Stimulated activated CD8-positive, alpha-beta memory T cell treated with anti-CD3 and anti-CD28 coated beads, Interleukin-4, amount 100 ng/mL, for 4 hours (primary cell): Measurements from ENCODE around the gene IGSF9B.
"Not testable (repeated sequence)": the region's sequence is repeated elsewhere in the genome, so short reads cannot be mapped to it uniquely, and the experiment has no call there.

Experiments
- DNase-seq, 2 donors: peaks; one replicate each; pipeline ENCODE4 v3.0.0-alpha.2; 2020; ENCODE audit warnings: low read depth in 2 of 2, low spot score in 1 of 2

IGSF9B gene, protein sequence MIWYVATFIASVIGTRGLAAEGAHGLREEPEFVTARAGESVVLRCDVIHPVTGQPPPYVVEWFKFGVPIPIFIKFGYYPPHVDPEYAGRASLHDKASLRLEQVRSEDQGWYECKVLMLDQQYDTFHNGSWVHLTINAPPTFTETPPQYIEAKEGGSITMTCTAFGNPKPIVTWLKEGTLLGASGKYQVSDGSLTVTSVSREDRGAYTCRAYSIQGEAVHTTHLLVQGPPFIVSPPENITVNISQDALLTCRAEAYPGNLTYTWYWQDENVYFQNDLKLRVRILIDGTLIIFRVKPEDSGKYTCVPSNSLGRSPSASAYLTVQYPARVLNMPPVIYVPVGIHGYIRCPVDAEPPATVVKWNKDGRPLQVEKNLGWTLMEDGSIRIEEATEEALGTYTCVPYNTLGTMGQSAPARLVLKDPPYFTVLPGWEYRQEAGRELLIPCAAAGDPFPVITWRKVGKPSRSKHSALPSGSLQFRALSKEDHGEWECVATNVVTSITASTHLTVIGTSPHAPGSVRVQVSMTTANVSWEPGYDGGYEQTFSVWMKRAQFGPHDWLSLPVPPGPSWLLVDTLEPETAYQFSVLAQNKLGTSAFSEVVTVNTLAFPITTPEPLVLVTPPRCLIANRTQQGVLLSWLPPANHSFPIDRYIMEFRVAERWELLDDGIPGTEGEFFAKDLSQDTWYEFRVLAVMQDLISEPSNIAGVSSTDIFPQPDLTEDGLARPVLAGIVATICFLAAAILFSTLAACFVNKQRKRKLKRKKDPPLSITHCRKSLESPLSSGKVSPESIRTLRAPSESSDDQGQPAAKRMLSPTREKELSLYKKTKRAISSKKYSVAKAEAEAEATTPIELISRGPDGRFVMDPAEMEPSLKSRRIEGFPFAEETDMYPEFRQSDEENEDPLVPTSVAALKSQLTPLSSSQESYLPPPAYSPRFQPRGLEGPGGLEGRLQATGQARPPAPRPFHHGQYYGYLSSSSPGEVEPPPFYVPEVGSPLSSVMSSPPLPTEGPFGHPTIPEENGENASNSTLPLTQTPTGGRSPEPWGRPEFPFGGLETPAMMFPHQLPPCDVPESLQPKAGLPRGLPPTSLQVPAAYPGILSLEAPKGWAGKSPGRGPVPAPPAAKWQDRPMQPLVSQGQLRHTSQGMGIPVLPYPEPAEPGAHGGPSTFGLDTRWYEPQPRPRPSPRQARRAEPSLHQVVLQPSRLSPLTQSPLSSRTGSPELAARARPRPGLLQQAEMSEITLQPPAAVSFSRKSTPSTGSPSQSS (N-terminal part only)

DNA sequence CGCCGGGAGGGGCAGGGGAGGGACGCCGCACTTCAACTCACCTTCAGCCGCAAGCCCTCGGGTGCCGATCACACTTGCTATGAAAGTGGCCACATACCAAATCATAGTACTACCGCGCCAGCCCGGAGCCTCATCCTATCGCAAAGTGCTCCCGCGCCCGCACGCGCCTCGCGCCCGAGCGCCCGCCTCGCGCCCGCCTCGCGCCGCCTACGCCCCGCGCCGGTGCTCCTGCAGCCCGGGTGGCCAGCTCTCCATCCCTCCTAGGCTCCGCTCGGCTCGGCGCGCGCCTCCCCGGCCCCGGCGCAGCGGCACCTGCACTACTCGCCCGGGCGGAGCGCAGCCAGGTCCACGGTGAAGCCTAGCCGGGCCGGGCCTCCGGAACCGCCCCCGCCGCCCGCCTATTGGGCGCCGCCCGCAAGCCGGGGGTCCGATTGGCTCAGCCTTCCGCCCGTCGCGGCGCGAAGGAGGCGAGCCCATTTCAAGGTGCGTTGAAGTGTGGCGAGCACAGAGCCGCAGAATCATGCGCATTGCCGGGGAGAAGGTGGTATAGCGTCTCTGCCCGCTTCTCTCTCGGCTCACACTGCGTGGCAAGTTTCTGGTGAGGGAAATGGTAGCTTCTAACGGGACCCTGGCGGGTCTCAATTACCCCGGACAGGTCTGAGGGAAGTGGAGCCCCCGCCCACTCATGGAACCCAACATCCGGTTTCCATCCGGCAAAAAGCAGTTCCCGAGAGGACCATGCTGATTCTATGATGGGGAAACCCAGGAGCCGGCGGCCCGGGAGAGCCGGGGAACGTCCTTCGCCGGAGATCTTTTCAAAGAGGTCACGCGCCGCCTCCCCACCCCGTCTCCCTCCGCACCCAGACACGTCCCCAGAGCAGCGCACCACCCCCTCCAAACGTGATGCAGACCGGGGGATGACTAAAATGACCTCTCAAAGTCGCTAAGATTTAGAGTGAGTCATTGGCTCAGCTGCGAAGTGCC lies at the start of gene IGSF9B:
TSS of gene IGSF9B (minus strand) at position 319 of the 984 bp plus-strand sequence. CDS start at position 105, 214 bp downstream.
- peak; percentile 72 to 81 for DNase-seq

- DNase-seq = no peak
Measured at GRCh38 chr11:134004496-134005172, 47.9 kb upstream of the IGSF9B start.

GRCh38 chr11:134003792-134004495 lies 47.2 kb upstream of the IGSF9B start:
- no peak for DNase-seq

- DNase-seq = not testable (repeated sequence)
Measured at GRCh38 chr11:134002819-134003218, 46.1 kb upstream of the IGSF9B start.

DNA sequence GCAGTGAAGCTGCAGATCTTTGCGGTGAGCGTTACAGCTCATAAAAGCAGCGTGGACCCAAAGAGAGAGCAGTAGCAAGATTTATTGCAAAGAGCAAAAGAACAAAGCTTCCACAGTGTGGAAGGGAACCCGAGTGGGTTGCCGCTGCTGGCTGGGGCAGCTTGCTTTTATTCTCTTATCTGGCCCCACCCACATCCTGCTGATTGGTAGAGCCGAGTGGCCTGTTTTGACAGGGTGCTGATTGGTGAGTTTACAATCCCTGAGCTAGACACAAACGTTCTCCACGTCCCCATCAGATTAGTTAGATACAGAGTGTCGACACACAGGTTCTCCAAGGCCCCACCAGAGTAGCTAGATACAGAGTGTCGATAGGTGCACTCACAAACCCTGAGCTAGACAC lies 45.6 kb upstream of the IGSF9B start:
- not testable (repeated sequence) for DNase-seq

DNA sequence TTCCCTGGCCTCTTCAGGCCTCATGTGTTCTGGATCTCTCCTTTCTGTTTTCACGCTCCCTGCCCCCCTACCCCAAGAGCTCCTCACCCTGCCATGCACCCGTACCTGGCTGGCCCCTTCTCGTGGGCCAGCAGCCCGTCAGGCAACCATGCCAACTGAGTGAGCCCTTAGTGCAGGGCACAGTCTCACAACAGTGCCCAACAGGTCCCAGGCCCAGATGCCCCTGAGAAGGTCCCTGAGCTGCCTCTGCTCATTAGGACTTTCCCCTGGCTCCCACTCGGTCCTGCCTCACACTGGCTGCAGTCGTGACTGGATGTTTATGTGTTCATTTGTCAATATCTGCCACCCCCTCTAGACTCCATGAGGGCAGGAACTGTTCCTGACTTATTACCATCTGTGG lies 44.8 kb upstream of the IGSF9B start:
- DNase-seq = no peak

- DNase-seq = no peak
Measured at GRCh38 chr11:134001088-134001487, 44.3 kb upstream of the IGSF9B start.

DNA sequence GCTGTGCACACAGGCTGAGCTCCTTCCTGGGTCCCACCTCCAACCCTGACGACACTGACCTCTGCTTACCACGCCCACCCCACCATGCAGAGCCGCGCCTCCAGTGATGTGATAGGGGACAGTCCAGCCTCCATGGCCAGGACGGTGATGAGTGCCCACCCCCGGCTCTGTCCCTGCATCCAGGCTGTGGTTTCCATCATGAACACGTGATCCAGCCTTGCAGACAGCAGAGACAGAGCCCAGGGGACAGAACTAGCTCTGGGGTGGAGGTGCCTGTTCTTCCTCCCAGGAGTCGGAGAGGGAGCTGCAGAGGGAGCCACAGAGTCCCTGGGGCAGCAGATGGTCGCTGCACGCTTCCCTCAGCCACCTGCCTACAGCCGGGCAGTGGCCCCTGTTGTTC lies 42.6 kb upstream of the IGSF9B start:
- DNase-seq = no peak

GRCh38 chr11:133997554-133997953 lies 40.8 kb upstream of the IGSF9B start:
- DNase-seq = no peak

GRCh38 chr11:133996671-133997070 lies 39.9 kb upstream of the IGSF9B start:
- no peak for DNase-seq

GRCh38 chr11:133995066-133995465 lies 38.3 kb upstream of the IGSF9B start:
- DNase-seq = no peak

GRCh38 chr11:133993921-133994320 lies 37.2 kb upstream of the IGSF9B start:
- no peak for DNase-seq

- DNase-seq = no peak
Measured at GRCh38 chr11:133993107-133993506, 36.3 kb upstream of the IGSF9B start.

DNA sequence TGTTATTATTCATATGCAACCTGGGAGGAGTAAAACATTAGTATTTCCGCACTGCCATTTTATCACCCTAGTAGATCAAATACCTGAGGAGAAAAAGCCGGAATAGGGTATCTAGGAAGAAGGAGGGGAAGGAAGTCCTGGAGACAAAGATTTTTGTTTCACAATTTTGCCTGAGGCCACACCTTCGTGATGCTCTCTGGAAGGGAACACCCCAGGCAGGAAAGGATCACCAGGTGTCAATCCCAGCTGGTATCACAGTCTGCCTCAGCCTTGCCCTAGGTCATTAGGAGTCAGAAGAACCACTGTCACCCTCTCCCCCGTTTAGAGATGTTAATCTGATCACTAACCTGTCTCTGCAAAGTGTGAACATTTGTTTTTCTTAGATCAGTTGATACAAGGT lies 35.4 kb upstream of the IGSF9B start:
- DNase-seq = no peak

DNA sequence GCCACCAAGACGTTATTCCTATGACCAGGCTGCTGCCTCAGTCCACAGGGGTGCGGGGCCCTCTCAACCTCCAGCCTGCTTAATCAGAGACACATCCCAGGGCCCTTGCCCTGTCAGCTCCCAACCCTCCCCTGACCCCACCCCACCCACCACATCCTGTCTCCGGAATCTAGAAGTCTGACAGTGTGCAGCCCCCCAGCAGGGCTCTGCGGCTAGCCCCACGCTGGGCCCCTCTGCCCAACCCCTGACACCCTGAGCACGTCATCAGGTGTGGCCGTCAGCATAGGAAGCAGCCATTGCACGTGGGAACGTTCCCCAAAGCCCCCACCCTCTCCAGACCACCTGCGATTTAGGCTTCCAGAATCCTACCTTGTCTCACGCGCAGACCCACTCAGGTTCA lies 34.3 kb upstream of the IGSF9B start:
- no peak for DNase-seq

- no peak for DNase-seq
Measured at GRCh38 chr11:133990501-133990900, 33.7 kb upstream of the IGSF9B start.

DNA sequence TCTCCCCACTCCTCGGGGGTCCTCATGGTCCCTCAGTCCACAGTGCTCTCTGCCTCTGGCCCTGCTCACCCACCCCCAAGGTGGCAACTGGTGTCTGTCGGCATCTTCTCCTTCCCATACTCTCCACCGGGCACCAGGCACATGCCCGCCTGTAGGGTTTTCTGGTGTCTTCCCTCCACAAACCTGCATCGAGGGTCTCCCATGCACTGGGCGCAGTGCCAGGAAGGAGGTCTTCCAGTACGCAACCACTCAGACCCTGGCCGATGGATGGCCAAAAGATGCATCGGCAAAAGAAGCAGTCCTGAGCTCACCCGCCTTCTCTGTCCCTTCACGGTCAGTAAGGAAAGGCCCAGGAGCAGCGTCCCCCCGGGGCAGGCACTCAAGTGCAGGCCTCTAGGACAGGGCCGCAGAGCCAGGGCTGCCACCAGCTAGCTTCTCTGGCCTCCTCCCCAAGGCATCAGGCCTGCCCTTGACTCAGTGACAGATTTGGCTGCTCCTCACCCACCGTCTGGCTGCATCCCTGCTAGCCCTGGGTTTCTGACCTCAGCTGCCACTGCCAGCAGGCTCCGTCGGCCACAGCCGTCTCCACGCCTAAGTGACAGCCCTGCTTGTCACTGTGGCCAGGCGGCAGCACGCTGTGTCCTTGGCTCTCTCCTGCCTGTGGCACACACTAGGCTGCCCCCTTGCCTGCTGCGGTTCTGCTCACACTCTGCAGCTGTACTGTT lies 32.1 kb upstream of the IGSF9B start:
- no peak for DNase-seq

GRCh38 chr11:133987171-133987570 lies 30.4 kb upstream of the IGSF9B start:
- no peak for DNase-seq
